ENCODE measurements around the gene METTL22.

The METTL22 gene

DNA sequence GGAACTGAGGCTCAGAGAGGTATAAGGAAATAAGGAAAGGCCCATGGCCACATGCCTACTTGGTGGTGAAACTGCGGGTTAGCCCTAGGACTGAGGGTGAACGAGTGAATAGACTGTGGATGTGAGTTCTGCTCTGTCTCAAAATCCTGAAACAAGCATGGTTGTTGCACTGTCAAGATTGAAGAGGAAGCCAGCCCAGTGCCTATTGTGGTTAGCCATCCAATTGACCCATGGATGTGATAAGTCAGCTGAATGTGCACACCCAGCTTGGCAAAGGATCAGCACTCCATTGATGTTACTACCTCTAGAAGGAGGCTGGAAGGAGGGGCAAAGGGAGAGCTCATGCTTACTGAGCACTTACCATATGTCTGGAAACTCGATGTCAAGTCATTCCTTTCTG, 35.6 kb upstream of the METTL22 start:
- no peaks in the 10 kb centered on the region for H3K36me3 ChIP-seq (replicated peaks; ENCODE audit: low read depth, low read length)
- no peaks in the 10 kb centered on the region for H3K9me3 ChIP-seq (ENCODE audit: insufficient read depth, low read length)
- H3K4me2 ChIP-seq (ENCODE audit: low read length): no peak overlapping the region
- H3K27me3 ChIP-seq (ENCODE audit: low read depth, low read length): no peaks in the 10 kb centered on the region
- no peaks in the 10 kb centered on the region for H4K20me1 ChIP-seq (ENCODE audit: insufficient read depth, low read length)
- no peak overlapping the region for H2AFZ ChIP-seq (ENCODE audit: low read depth, low read length)
- H3K27ac ChIP-seq (ENCODE audit: low read length): no peak overlapping the region
- no peak for TF ChIP-seq EZH2phosphoT487 (IDR thresholded peaks at IDR 0.05; ENCODE audit: low read depth)
- TF ChIP-seq, protein P1, sequence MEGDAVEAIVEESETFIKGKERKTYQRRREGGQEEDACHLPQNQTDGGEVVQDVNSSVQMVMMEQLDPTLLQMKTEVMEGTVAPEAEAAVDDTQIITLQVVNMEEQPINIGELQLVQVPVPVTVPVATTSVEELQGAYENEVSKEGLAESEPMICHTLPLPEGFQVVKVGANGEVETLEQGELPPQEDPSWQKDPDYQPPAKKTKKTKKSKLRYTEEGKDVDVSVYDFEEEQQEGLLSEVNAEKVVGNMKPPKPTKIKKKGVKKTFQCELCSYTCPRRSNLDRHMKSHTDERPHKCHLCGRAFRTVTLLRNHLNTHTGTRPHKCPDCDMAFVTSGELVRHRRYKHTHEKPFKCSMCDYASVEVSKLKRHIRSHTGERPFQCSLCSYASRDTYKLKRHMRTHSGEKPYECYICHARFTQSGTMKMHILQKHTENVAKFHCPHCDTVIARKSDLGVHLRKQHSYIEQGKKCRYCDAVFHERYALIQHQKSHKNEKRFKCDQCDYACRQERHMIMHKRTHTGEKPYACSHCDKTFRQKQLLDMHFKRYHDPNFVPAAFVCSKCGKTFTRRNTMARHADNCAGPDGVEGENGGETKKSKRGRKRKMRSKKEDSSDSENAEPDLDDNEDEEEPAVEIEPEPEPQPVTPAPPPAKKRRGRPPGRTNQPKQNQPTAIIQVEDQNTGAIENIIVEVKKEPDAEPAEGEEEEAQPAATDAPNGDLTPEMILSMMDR (IDR thresholded peaks at IDR 0.05; ENCODE audit: low read depth, low read length): no peak
- H3K4me1 ChIP-seq (ENCODE audit: low read length): peaks cover 5% of the 10 kb centered on the region
- H3K4me3 ChIP-seq (ENCODE audit: low read length): no peak overlapping the region
- no peak overlapping the region for H3K9ac ChIP-seq (ENCODE audit: low read length)
- no peaks in the 10 kb centered on the region for H3K79me2 ChIP-seq (ENCODE audit: low read length)

- Histone ChIP-seq H3K4me3 (ENCODE audit: low read length) (no peak overlapping the region), H3K36me3 (replicated peaks; ENCODE audit: low read depth, low read length) (no peaks in the 10 kb centered on the region), H2AFZ (ENCODE audit: low read depth, low read length) (no peak overlapping the region), H3K79me2 (ENCODE audit: low read length) (no peaks in the 10 kb centered on the region), H3K27me3 (ENCODE audit: low read depth, low read length) (no peaks in the 10 kb centered on the region), H3K27ac (ENCODE audit: low read length) (no peak overlapping the region), H4K20me1 (ENCODE audit: insufficient read depth, low read length) (no peaks in the 10 kb centered on the region), H3K4me1 (ENCODE audit: low read length) (peaks cover 3% of the 10 kb centered on the region), H3K4me2 (ENCODE audit: low read length) (no peak overlapping the region), H3K9ac (ENCODE audit: low read length) (no peak overlapping the region), H3K9me3 (ENCODE audit: insufficient read depth, low read length) (no peaks in the 10 kb centered on the region)
- TF ChIP-seq EZH2phosphoT487 (IDR thresholded peaks at IDR 0.05; ENCODE audit: low read depth): no peak
- TF ChIP-seq, protein P1 (IDR thresholded peaks at IDR 0.05; ENCODE audit: low read depth, low read length): no peak
Observed at GRCh38 chr16:8587065-8587464, 34.4 kb upstream of the METTL22 start.

GRCh38 chr16:8588682-8589056, 32.8 kb upstream of the METTL22 start:
- H3K9me3 ChIP-seq (ENCODE audit: insufficient read depth, low read length): no peaks in the 10 kb centered on the region
- H2AFZ ChIP-seq (ENCODE audit: low read depth, low read length): no peak overlapping the region
- H3K27ac ChIP-seq (ENCODE audit: low read length): no peak overlapping the region
- H3K36me3 ChIP-seq (replicated peaks; ENCODE audit: low read depth, low read length): no peaks in the 10 kb centered on the region
- no peaks in the 10 kb centered on the region for H3K79me2 ChIP-seq (ENCODE audit: low read length)
- no peak for TF ChIP-seq EZH2phosphoT487 (IDR thresholded peaks at IDR 0.05; ENCODE audit: low read depth)
- TF ChIP-seq, protein P1 (IDR thresholded peaks at IDR 0.05; ENCODE audit: low read depth, low read length): no peak
- no peak overlapping the region for H3K4me2 ChIP-seq (ENCODE audit: low read length)
- H4K20me1 ChIP-seq (ENCODE audit: insufficient read depth, low read length): no peaks in the 10 kb centered on the region
- H3K9ac ChIP-seq (ENCODE audit: low read length): no peak overlapping the region
- H3K4me1 ChIP-seq (ENCODE audit: low read length): no peaks in the 10 kb centered on the region
- no peaks in the 10 kb centered on the region for H3K27me3 ChIP-seq (ENCODE audit: low read depth, low read length)
- H3K4me3 ChIP-seq (ENCODE audit: low read length): no peak overlapping the region

DNA sequence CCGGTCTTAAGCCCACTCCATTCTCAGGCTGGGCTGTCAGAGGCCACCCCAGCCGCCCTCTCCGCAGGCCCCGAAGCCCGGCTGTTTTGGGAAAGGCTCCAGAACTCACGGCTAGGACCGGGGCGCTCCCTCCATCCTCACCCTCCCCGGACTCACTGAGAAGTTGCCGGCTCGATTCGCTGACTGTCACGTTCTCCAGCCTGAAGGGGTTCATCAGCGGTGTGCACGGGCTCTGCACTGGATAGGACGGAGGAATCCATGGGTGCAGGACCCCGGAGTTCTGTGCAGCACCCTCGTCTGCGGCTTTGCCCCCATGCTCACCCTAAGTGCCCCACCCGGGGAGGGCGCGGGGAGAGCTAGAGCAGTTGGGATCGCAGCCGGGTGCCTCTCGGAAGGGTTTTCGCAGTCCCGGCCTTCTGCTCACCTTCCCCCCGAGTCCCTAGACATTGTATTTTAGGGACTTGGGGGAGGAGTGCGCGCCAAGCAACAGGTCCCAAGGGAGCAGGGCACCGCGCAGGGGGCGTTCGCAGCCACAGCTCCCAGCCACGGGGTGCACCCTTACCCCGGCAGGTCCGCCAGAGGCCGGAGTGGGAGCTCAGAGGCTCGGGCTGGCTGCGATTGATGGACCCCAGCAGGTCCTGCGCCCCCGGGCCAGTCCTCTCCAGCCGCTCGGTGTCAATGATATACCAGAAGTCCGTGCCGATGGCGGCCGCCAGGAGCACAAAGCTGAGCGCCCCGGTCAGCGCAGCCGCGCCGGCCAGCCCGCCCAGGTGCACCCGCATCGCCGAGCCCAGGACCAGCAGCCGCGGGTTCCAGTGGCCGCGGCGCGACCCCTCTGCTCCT, 32.2 kb upstream of the METTL22 start:
- H3K36me3 ChIP-seq (replicated peaks; ENCODE audit: low read depth, low read length): no peaks in the 10 kb centered on the region
- H3K27me3 ChIP-seq (ENCODE audit: low read depth, low read length): no peaks in the 10 kb centered on the region
- no peak for TF ChIP-seq EZH2phosphoT487 (IDR thresholded peaks at IDR 0.05; ENCODE audit: low read depth)
- TF ChIP-seq, protein P1 (IDR thresholded peaks at IDR 0.05; ENCODE audit: low read depth, low read length): no peak
- no peaks in the 10 kb centered on the region for H3K79me2 ChIP-seq (ENCODE audit: low read length)
- H3K27ac ChIP-seq (ENCODE audit: low read length): no peak overlapping the region
- no peak overlapping the region for H3K4me3 ChIP-seq (ENCODE audit: low read length)
- H4K20me1 ChIP-seq (ENCODE audit: insufficient read depth, low read length): no peaks in the 10 kb centered on the region
- no peak overlapping the region for H2AFZ ChIP-seq (ENCODE audit: low read depth, low read length)
- no peak overlapping the region for H3K9ac ChIP-seq (ENCODE audit: low read length)
- peaks cover 4% of the 10 kb centered on the region; the same call in 1 of the 2 replicates for H3K4me1 ChIP-seq (ENCODE audit: low read length)
- no peaks in the 10 kb centered on the region for H3K9me3 ChIP-seq (ENCODE audit: insufficient read depth, low read length)
- no peak overlapping the region for H3K4me2 ChIP-seq (ENCODE audit: low read length)
